Brain microvascular endothelial cell (primary cell): ENCODE measurements around the gene PNLDC1.

Experiments
- DNase-seq: peaks from one replicate; pipeline ENCODE4 v3.0.0-alpha.2; 2020
- H3K27ac ChIP-seq: fragments of 250-450 bp; sonication (Bioruptor Pico); 2 replicates; pipeline ENCODE4 v1.5.1; 2020; ENCODE audit warnings: mild to moderate bottlenecking, moderate library complexity
- H3K27me3 ChIP-seq: fragments of 250-450 bp; sonication (Bioruptor Pico); replicated peaks from 2 replicates; pipeline ENCODE4 v1.5.1; 2020; ENCODE audit warnings: mild to moderate bottlenecking
- H3K36me3 ChIP-seq: fragments of 250-450 bp; sonication (Bioruptor Pico); replicated peaks from 2 replicates; pipeline ENCODE4 v1.5.1; 2020; ENCODE audit warnings: mild to moderate bottlenecking
- H3K4me3 ChIP-seq: 2 replicates; pipeline ENCODE4 v1.5.1; 2011; ENCODE audit warnings: low read depth, mild to moderate bottlenecking, control low read depth, low read length, moderate library complexity
- CTCF ChIP-seq: IDR thresholded peaks from 2 replicates; pipeline ENCODE4 v1.5.1; 2011; ENCODE audit warnings: low read depth, mild to moderate bottlenecking, moderate library complexity, low read length, control low read depth, inconsistent platforms; ENCODE audit errors: missing control alignments
- in situ Hi-C: cut with HindIII; loops from 2 replicates; pipeline ENCODE4 v1.10.0; 2017; ENCODE audit warnings: low sequenced_read_pairs, low pct_ligation_motif_present

Gene PNLDC1

DNA sequence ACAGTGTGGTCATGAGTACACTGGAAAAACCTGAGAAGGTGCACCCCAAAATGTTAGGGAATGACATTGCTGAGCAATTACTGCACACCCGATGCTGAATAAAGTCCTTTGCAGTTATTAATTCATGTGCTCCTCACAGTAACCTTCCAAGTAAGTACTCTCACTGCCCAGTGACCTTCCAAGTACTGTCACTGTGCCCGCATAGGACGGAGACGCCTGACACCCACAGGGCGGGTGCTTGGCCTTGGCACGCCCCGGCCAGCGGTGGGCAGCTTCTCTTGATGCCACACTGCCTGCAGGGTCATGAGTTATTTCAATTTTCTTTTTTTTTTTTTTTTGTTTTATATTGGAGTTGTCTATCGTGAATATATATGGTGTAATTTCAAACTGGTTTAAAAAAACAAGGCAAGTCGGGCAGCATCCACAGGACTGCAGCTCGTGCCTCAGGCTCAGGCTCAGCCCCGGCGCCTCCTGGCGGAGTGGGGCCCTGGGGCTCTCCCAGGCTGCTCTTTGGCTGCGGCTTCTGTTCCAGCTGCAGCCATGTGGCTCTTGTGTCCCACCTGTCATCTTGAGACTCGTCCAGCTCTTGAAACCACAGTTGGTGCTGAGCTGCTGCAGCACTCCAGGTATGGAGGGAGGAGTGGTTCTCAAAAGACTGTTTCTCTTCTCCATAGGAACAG, 27.0 kb downstream of the PNLDC1 start:
- TF ChIP-seq CTCF = no peak
- no peak for DNase-seq

GRCh38 chr6:159828074-159828473, 28.0 kb downstream of the PNLDC1 start:
- in situ Hi-C loops = no loop called here
- TF ChIP-seq CTCF = no peak
- no peak overlapping the region for H3K27ac ChIP-seq
- DNase-seq = no peak
- no peaks in the 10 kb centered on the region for H3K36me3 ChIP-seq
- H3K4me3 ChIP-seq = no peak overlapping the region
- no peaks in the 10 kb centered on the region for H3K27me3 ChIP-seq

More for the DNA sequence above, 27.0 kb downstream of the PNLDC1 start:
- H3K27me3 ChIP-seq = no peaks in the 10 kb centered on the region
- no peak overlapping the region for H3K4me3 ChIP-seq
- H3K27ac ChIP-seq = no peak overlapping the region
- H3K36me3 ChIP-seq = no peaks in the 10 kb centered on the region
- in situ Hi-C loops = no loop called here

DNA sequence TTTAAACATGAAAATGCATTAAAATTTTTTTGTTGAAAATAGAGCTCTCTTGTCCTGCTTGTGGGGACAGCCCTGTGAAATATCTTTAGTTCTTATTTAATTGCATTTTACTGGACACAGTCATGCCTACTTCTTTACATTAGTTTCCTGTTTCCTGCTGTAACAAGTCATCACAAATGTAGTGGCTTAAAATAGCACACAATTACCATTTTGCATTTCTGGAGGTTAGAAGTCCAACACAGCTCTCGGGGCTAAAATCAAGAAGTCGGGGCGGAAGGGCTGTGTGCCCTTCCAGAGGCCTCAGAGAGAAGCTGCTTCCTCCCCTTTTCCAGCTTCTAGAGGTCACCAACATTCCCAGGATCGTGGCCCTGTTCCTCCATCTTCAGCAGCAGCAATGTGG, 29.4 kb downstream of the PNLDC1 start:
- no peak for TF ChIP-seq CTCF
- Histone ChIP-seq H3K36me3 (no peaks in the 10 kb centered on the region), H3K27ac (no peak overlapping the region), H3K4me3 (no peak overlapping the region), H3K27me3 (no peaks in the 10 kb centered on the region)
- in situ Hi-C loops = no loop called here
- no peak for DNase-seq

DNA sequence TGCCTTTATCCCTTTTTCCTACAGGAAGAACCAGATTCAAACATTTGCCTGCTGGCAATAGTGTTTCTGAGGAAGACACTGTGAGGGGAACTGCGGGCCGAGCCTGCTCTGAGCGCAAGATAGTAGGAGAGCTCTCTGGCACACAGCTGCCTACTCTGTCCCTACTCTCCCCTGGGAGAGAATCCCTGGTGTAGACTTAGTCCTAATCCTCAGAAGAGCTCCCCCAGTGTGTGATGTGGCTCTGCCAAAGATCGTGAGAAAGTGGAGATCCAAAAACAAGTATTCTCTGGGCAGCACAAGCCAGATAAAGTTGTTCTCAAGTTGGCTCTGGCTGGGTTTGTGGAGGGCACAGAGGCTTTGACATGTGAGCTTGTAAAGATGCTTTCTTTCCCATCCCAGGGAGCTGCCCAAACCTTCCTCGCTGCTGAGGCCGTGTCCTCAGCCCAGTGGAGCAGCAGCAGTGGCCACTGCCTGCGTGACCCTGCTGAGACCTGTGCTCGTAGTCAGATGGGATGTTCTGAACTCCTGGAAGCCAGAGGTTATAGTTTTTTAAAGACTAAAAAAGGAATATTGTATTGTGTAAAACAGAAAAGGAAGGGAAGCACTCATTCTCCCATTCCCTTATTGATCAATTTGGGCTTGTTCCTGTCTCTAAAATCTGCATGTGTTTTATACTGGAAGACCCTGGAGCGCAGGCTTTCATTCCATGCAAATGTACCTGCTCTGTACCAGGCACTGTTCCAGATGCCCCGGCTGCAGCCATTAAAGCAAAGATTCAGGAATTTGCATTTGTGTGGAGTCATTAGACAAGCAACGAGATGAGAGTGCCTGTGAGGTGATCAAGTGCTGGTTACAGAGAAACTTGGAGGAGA, 30.7 kb downstream of the PNLDC1 start:
- no peak for DNase-seq
- in situ Hi-C loops = no loop called here
- TF ChIP-seq CTCF = no peak
- Histone ChIP-seq H3K27ac (no peak overlapping the region), H3K36me3 (no peaks in the 10 kb centered on the region), H3K27me3 (no peaks in the 10 kb centered on the region), H3K4me3 (no peak overlapping the region)

DNA sequence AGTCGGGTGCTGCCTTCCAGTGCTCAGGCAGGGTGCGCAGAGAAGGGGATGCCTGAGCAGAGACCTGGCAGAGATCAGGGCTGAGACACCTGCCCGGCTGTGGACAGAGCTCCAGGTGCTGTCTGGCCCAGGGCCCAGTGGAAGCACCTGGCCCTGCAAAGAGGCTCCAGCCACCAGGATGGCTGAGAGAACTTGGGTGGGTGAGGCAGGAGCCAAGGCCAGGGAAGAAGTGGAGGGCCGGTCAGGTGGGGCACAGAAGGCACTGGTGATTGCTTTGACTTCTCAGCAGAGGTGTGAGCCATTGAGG, 31.2 kb downstream of the PNLDC1 start:
- TF ChIP-seq CTCF = no peak
- H3K27ac ChIP-seq = no peak overlapping the region
- H3K4me3 ChIP-seq = no peak overlapping the region
- in situ Hi-C loops = no loop called here
- no peaks in the 10 kb centered on the region for H3K27me3 ChIP-seq
- DNase-seq = no peak
- no peaks in the 10 kb centered on the region for H3K36me3 ChIP-seq
